Heart left ventricle (tissue), 13 donors: ENCODE results near the gene ABCA10.

ENCODE experiments used
- CTCF ChIP-seq, 12 donors: fragments of 200-600 bp; sonication (generic) in 4 of 12; IDR thresholded peaks; one replicate each; pipeline versions ENCODE4 v1.5.0 to v1.8.0; 2018 to 2022; ENCODE audit warnings: antibody characterized with exemption in 12 of 12, mild to moderate bottlenecking in 5 of 12
- POLR2A ChIP-seq, 2 donors: fragments of 450-650 bp; IDR thresholded peaks; one replicate each; pipeline ENCODE4 v1.6.1; 2017; ENCODE audit warnings: antibody characterized with exemption in 2 of 2, mild to moderate bottlenecking in 2 of 2, moderate library complexity in 2 of 2
- donor health status: ischemic (EF 13 %, LVEDD 7.1; RV severe dilation, severe dysfunction).
- donor health status: DM: no; HTN: yes; CAD: no.
- donor health status: DM: no; HTN: no; CAD: no.
- donor health status: ischemic (EF 25% LVEDD 6.9; RV normal size, moderate dysfunction).
- donor health status: ischemic (EF 25% LVEDD 5.7; RV mildly dilated, moderate dysfunction).
- donor health status: ischemic (EF 35%, LVEDD 5.7; RV mildly dilated, moderate dysfunction).
- donor health status: nonischemic (EF 11% LVEDD 7.7; RV severe dilation, severe dysfunction).
- donor health status: DM: yes; HTN: yes; CAD: no.
- donor health status: PGD.
- donor health status: ischemic (EF 29% LVEDD 5.4; RV normal size, mild dysfunction).
- donor health status: nonischemic (EF 23%, LVEDD 6.1; RV moderate dilation, normal function).

- TF ChIP-seq POLR2A (IDR thresholded peaks at IDR 0.05) (no peak), CTCF (IDR thresholded peaks at IDR 0.05) (no peak)
Measured at GRCh38 chr17:69144331-69145255, 84.0 kb downstream of the ABCA10 start.
